ENCODE results near the gene RTRAF. TPM values are rescaled to one million over a fixed set of nuclear protein-coding genes. Genes with fewer than 3 reads are reported as not detected.

RTRAF gene
- total and polyA plus RNA-seq, 10 of the 15 experiments (the other 5 are each of a cell fraction or from before 2014, with no cell fraction given) = 248 to 540 (median 368) TPM

GRCh38 chr14:52026017-52026660, 36.8 kb downstream of the RTRAF start (continued):
- TF ChIP-seq, protein P1, sequence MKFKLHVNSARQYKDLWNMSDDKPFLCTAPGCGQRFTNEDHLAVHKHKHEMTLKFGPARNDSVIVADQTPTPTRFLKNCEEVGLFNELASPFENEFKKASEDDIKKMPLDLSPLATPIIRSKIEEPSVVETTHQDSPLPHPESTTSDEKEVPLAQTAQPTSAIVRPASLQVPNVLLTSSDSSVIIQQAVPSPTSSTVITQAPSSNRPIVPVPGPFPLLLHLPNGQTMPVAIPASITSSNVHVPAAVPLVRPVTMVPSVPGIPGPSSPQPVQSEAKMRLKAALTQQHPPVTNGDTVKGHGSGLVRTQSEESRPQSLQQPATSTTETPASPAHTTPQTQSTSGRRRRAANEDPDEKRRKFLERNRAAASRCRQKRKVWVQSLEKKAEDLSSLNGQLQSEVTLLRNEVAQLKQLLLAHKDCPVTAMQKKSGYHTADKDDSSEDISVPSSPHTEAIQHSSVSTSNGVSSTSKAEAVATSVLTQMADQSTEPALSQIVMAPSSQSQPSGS (IDR thresholded peaks at IDR 0.05; ENCODE audit: low read length) = no peak
- TF ChIP-seq ZSCAN29 (IDR thresholded peaks at IDR 0.05) (no peak), EGR1 (IDR thresholded peaks at IDR 0.05; ENCODE audit: borderline replicate concordance in 1 of 2, low read depth in 2 of 2, low read length in 2 of 2) (no peak)

DNA sequence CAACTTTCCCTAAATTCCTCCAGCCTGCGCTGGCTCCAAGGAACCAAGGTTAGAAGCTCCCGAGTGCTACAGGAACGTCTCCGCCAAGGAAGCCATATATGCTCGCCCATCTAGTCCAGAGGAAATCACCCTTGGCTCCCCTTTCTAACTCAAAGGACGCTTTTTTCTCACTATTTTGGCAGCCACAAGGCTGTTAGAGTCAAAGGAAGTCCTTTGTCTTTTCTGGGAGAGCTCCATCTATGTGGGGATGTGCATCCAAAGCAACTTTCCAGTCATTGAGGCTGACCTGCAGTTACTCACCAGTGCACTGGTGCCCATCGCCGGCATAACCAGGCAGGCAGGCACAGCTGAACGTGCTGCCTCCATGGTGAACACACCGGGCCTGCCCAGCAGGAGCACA, 37.6 kb downstream of the RTRAF start:
- Histone ChIP-seq H3K9ac (ENCODE audit: control insufficient read depth, insufficient read depth, low read length) (no peak overlapping the region), H3K4me3 (no peak overlapping the region), H3K4me1 (ENCODE audit: control insufficient read depth, insufficient read depth, low read length) (peaks cover 5% of the 10 kb centered on the region; the same call in 1 of the 2 replicates), H3K36me3 (ENCODE audit: control insufficient read depth in 2 of 2, insufficient read depth in 2 of 2, low read length in 1 of 2) (no peaks in the 10 kb centered on the region), H2AFZ (ENCODE audit: control insufficient read depth, low read depth, low read length) (no peak overlapping the region), H3K27me3 (replicated peaks in 1 of 2; ENCODE audit: control insufficient read depth in 2 of 2, insufficient read depth in 2 of 2, low read length in 1 of 2) (no peaks in the 10 kb centered on the region), H4K20me1 (ENCODE audit: control insufficient read depth, insufficient read depth) (no peaks in the 10 kb centered on the region), H3K4me2 (ENCODE audit: control insufficient read depth, insufficient read depth) (no peak overlapping the region), H3K9me3 (replicated peaks; ENCODE audit: control insufficient read depth, insufficient read depth, low read length) (no peaks in the 10 kb centered on the region; the same call in 2 of the 3 replicates), H3K79me2 (ENCODE audit: control insufficient read depth, insufficient read depth, low read length) (no peaks in the 10 kb centered on the region), H3K27ac (ENCODE audit: control insufficient read depth, insufficient read depth) (no peak overlapping the region)
- SMC1A ChIA-PET (ENCODE audit: uncharacterized antibody, unreplicated experiment) = interaction anchor here (0.9 kb wide), 1 partner anchor 50 kb away, joined by 3 read pairs; no protein-coding TSS in a partner anchor
- no peak for DNase-seq (ENCODE audit: low read depth, low spot score)
- POLR2A ChIA-PET = no interaction called here
- no TSS peak for BruUV-seq (replicated peaks)
- RAD21 ChIA-PET (ENCODE audit: unreplicated experiment) = no interaction called here
- WGBS (ENCODE audit: insufficient coverage, insufficient replicate concordance, low lambda C conversion rate, missing lambda C conversion rate) = 79% methylated on average over 10 of the region's 10 CpGs
- TF ChIP-seq SUPT20H (IDR thresholded peaks at IDR 0.05; ENCODE audit: borderline replicate concordance, control insufficient read depth, low read depth, low read length) (no peak), POLR2A (IDR thresholded peaks at IDR 0.05; ENCODE audit: low read depth, low read length) (no peak), JUND (IDR thresholded peaks at IDR 0.05; ENCODE audit: low read depth, low read length) (no peak), CREM (IDR thresholded peaks at IDR 0.05; ENCODE audit: low read depth) (no peak), POLR2AphosphoS2 (IDR thresholded peaks at IDR 0.05; ENCODE audit: low read depth, low read length) (no peak), WRNIP1 (IDR thresholded peaks at IDR 0.05; ENCODE audit: borderline replicate concordance, low read depth, low read length) (no peak), SPI1 (IDR thresholded peaks at IDR 0.05; ENCODE audit: borderline replicate concordance, insufficient read depth, low read depth, low read length) (no peak), EED (IDR thresholded peaks at IDR 0.05; ENCODE audit: low read depth) (no peak), SMAD1 (IDR thresholded peaks at IDR 0.05; ENCODE audit: low read depth, partially characterized antibody) (no peak), POLR2AphosphoS5 (IDR thresholded peaks at IDR 0.05; ENCODE audit: low read length) (no peak), NFIC (IDR thresholded peaks at IDR 0.05; ENCODE audit: low read depth, low read length) (no peak), JUNB (IDR thresholded peaks at IDR 0.05) (no peak), STAT1 (conservative IDR thresholded peaks at IDR 0.05) (no peak)
- TF ChIP-seq, protein P2, sequence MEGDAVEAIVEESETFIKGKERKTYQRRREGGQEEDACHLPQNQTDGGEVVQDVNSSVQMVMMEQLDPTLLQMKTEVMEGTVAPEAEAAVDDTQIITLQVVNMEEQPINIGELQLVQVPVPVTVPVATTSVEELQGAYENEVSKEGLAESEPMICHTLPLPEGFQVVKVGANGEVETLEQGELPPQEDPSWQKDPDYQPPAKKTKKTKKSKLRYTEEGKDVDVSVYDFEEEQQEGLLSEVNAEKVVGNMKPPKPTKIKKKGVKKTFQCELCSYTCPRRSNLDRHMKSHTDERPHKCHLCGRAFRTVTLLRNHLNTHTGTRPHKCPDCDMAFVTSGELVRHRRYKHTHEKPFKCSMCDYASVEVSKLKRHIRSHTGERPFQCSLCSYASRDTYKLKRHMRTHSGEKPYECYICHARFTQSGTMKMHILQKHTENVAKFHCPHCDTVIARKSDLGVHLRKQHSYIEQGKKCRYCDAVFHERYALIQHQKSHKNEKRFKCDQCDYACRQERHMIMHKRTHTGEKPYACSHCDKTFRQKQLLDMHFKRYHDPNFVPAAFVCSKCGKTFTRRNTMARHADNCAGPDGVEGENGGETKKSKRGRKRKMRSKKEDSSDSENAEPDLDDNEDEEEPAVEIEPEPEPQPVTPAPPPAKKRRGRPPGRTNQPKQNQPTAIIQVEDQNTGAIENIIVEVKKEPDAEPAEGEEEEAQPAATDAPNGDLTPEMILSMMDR (IDR thresholded peaks at IDR 0.05 in 2 of 3, conservative IDR thresholded peaks at IDR 0.05 in 1 of 3; ENCODE audit: control insufficient read depth in 2 of 3, extremely low read depth in 1 of 3, insufficient read depth in 1 of 3, low read depth in 3 of 3, low read length in 3 of 3) = no peak
- in situ Hi-C loops (cut with MboI) = no loop called here
- ATAC-seq = no peak
- intact Hi-C loops (cut with micrococcal nuclease; ENCODE audit: unreplicated experiment) = no loop called here
- CTCF ChIA-PET = no interaction called here
- FAIRE-seq = no peak
